K562 (cell line): ENCODE results near the gene SDR42E2. TPM values are rescaled to one million over a fixed set of nuclear protein-coding genes. Genes with fewer than 3 reads are reported as not detected.

Source experiments
- CBFA2T2 ChIP-seq: fragments of 450-650 bp; conservative IDR thresholded peaks from 2 replicates; pipeline ENCODE4 v1.6.1; 2017; ENCODE audit warnings: mild to moderate bottlenecking
- CEBPB ChIP-seq: fragments of 450-650 bp; IDR thresholded peaks from 2 replicates; pipeline ENCODE4 v1.6.1; 2016; ENCODE audit warnings: missing genetic modification characterization, missing compliant biosample characterization
- CHD4 ChIP-seq: fragments of 200-600 bp; sonication (generic); IDR thresholded peaks from 3 replicates; pipeline ENCODE4 v1.6.1; 2012; ENCODE audit warnings: low read depth, mild to moderate bottlenecking, mixed read lengths, low read length, inconsistent platforms; ENCODE audit not compliant: insufficient read depth, insufficient replicate concordance, poor library complexity, severe bottlenecking
- GATAD2A ChIP-seq: fragments of 450-650 bp; IDR thresholded peaks from 2 replicates; pipeline ENCODE4 v1.6.1; 2017
- HMG20A ChIP-seq: fragments of 450-650 bp; formaldehyde crosslinking; conservative IDR thresholded peaks from 2 replicates; pipeline ENCODE4 v1.4.0; 2020; ENCODE audit warnings: mild to moderate bottlenecking, mixed read lengths
- IRF2 ChIP-seq: sonication (generic); formaldehyde crosslinking; IDR thresholded peaks from 2 replicates; pipeline ENCODE4 v1.8.1; 2022; ENCODE audit warnings: mild to moderate bottlenecking, missing genetic modification reagents
- POLR3G ChIP-seq: IDR thresholded peaks from 2 replicates; pipeline ENCODE4 v1.6.1; 2011; ENCODE audit not compliant: insufficient read length, insufficient replicate concordance; ENCODE audit errors: extremely low read depth
- RAD51 ChIP-seq: fragments of 450-650 bp; IDR thresholded peaks from 2 replicates; pipeline ENCODE4 v1.7.1; 2016; ENCODE audit warnings: low read depth, mild to moderate bottlenecking, borderline replicate concordance
- SNRNP70 ChIP-seq: fragments of 200-400 bp; formaldehyde crosslinking; optimal IDR thresholded peaks from 2 replicates; pipeline ENCODE3; 2017; ENCODE audit warnings: low read depth, low read length
- TOE1 ChIP-seq, 2 experiments: fragments of 450-650 bp in 1 of 2; sonication (generic) in 1 of 2; formaldehyde crosslinking in 1 of 2; IDR thresholded peaks; 2 replicates each; pipeline versions ENCODE4 v1.7.1 to v1.8.0; 2016 to 2022; ENCODE audit warnings: borderline replicate concordance in 2 of 2, mild to moderate bottlenecking in 2 of 2, antibody characterized with exemption in 1 of 2, inconsistent platforms in 1 of 2, low read depth in 1 of 2, missing genetic modification reagents in 1 of 2, moderate library complexity in 1 of 2
- ZNF431 ChIP-seq: sonication (generic); formaldehyde crosslinking; IDR thresholded peaks from 2 replicates; pipeline ENCODE4 v1.8.0; 2022; ENCODE audit warnings: mild to moderate bottlenecking, missing genetic modification reagents
- ZNF507 ChIP-seq: conservative IDR thresholded peaks from 2 replicates; pipeline ENCODE4 v1.6.1; 2017; ENCODE audit warnings: missing genetic modification characterization, missing compliant biosample characterization
- polyA plus RNA-seq, 8 experiments: library from polyadenylated mRNA; depleted of rRNA in 4 of 8; stranded (reverse) in 5 of 8; unstranded in 3 of 8; fragments of >200 nt; fragmentation: Nextera tagmentation in 2 of 8; fragmentation: Illumina TruSeq in 1 of 8; extraction: Ambion mirVana in 2 of 8; extraction: Trizol in 1 of 8; gene quantifications; 2 replicates each; pipeline versions ENCODE4 v1.2.1 to v1.2.3, GENCODE V29; 2011 to 2014; ENCODE audit warnings: inconsistent platforms in 1 of 8, missing spikeins in 1 of 8
- total RNA-seq, 7 experiments: library from RNA; depleted of rRNA in 6 of 7; stranded (reverse); fragments of >200 nt in 6 of 7; fragmentation: Illumina TruSeq in 2 of 7; extraction: Trizol in 2 of 7; gene quantifications; 2 replicates each; pipeline versions ENCODE4 v1.2.1 to v1.2.3, GENCODE V29; 2011 to 2021; ENCODE audit warnings: low replicate concordance in 1 of 7
- TF ChIP-seq, protein P1 (sequence below): sonication (generic); formaldehyde crosslinking; IDR thresholded peaks from 2 replicates; pipeline ENCODE4 v1.8.0; 2023; ENCODE audit warnings: mild to moderate bottlenecking, missing genetic modification reagents
- TF ChIP-seq, protein P2 (sequence below), 2 experiments: IDR thresholded peaks in 1 of 2; conservative IDR thresholded peaks in 1 of 2; 2 replicates each; pipeline ENCODE4 v1.6.1; 2016; ENCODE audit warnings: low read depth in 2 of 2, mild to moderate bottlenecking in 1 of 2, missing compliant biosample characterization in 1 of 2, missing genetic modification characterization in 1 of 2, moderate library complexity in 1 of 2
- TF ChIP-seq, protein P3 (sequence below): sonication (generic); formaldehyde crosslinking; IDR thresholded peaks from 2 replicates; pipeline ENCODE4 v1.5.0; 2020; ENCODE audit warnings: missing genetic modification reagents
- TF ChIP-seq, protein P4 (sequence below): fragments of 250-450 bp; sonication (Bioruptor Pico); IDR thresholded peaks from 2 replicates; pipeline ENCODE4 v1.8.0; 2022; ENCODE audit warnings: moderate library complexity, mild to moderate bottlenecking, inconsistent platforms
- TF ChIP-seq, protein P5 (sequence below): fragments of 450-650 bp; IDR thresholded peaks from 2 replicates; pipeline ENCODE4 v1.6.1; 2016

The SDR42E2 gene
- total and polyA plus RNA-seq, 9 of the 15 experiments (the other 6 are each of a cell fraction or from before 2014, with no cell fraction given) = 0.03 to 0.07 (median 0.04) TPM; not detected in 4

DNA sequence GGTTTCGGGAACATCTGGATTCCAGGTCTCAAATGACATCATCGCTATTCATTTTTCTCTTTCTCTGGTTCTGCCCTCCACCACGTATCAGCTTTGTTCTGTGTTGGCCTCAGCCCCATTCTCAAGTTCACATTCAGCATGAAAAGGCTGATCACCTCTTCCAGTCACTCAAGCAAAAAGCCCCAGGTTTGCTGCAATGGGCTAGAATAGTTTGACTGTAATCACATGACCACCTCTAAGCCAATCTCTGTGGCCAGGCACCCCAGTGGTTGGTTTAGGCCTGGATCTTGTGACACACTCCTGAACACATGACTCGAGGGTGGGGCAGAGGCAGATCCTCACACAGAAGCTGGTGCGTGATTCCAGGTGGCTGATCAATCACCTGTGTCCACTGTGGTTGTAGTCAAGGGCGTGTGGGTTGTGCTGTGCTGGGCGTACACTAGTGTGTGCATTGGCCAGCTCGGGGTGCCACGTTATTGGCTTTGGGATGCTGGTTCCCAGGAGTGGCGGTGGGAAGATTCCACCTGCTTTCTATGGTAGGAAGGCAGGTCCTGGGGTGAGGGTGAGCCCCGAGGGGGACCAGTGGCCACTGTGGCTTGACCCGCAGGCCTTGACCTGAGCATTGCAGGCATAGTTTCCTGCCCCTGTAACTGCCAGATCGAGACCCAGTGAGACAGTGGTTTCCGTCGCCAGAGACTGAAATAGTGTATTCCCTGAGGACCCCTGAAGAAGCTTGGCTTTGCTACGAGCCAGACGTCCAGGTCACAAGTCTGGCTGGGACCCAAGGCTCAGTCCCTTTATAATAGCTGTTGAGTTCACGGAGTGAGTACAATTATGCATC, 55.8 kb downstream of the SDR42E2 start (continued):
- TF ChIP-seq, protein P1, sequence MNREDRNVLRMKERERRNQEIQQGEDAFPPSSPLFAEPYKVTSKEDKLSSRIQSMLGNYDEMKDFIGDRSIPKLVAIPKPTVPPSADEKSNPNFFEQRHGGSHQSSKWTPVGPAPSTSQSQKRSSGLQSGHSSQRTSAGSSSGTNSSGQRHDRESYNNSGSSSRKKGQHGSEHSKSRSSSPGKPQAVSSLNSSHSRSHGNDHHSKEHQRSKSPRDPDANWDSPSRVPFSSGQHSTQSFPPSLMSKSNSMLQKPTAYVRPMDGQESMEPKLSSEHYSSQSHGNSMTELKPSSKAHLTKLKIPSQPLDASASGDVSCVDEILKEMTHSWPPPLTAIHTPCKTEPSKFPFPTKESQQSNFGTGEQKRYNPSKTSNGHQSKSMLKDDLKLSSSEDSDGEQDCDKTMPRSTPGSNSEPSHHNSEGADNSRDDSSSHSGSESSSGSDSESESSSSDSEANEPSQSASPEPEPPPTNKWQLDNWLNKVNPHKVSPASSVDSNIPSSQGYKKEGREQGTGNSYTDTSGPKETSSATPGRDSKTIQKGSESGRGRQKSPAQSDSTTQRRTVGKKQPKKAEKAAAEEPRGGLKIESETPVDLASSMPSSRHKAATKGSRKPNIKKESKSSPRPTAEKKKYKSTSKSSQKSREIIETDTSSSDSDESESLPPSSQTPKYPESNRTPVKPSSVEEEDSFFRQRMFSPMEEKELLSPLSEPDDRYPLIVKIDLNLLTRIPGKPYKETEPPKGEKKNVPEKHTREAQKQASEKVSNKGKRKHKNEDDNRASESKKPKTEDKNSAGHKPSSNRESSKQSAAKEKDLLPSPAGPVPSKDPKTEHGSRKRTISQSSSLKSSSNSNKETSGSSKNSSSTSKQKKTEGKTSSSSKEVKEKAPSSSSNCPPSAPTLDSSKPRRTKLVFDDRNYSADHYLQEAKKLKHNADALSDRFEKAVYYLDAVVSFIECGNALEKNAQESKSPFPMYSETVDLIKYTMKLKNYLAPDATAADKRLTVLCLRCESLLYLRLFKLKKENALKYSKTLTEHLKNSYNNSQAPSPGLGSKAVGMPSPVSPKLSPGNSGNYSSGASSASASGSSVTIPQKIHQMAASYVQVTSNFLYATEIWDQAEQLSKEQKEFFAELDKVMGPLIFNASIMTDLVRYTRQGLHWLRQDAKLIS (CRISPR knock-in tag) = no peak
- TF ChIP-seq, protein P2, sequence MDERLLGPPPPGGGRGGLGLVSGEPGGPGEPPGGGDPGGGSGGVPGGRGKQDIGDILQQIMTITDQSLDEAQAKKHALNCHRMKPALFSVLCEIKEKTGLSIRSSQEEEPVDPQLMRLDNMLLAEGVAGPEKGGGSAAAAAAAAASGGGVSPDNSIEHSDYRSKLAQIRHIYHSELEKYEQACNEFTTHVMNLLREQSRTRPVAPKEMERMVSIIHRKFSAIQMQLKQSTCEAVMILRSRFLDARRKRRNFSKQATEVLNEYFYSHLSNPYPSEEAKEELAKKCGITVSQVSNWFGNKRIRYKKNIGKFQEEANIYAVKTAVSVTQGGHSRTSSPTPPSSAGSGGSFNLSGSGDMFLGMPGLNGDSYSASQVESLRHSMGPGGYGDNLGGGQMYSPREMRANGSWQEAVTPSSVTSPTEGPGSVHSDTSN (CRISPR knock-in tag; IDR thresholded peaks at IDR 0.05; ENCODE audit: low read depth) = no peak
- TF ChIP-seq, protein P2 (tag; conservative IDR thresholded peaks at IDR 0.05; ENCODE audit: low read depth) = no peak
- TF ChIP-seq, protein P3, sequence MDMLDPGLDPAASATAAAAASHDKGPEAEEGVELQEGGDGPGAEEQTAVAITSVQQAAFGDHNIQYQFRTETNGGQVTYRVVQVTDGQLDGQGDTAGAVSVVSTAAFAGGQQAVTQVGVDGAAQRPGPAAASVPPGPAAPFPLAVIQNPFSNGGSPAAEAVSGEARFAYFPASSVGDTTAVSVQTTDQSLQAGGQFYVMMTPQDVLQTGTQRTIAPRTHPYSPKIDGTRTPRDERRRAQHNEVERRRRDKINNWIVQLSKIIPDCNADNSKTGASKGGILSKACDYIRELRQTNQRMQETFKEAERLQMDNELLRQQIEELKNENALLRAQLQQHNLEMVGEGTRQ (CRISPR knock-in tag) = peak; percentile 80
- TF ChIP-seq TOE1 (IDR thresholded peaks at IDR 0.05; ENCODE audit: borderline replicate concordance) = peak; percentile 95
- TF ChIP-seq TOE1 (CRISPR knock-in tag; IDR thresholded peaks at IDR 0.05; ENCODE audit: borderline replicate concordance, low read depth) = no peak
- no peak for TF ChIP-seq POLR3G
- TF ChIP-seq CHD4 = no peak
- TF ChIP-seq RAD51 = peak; percentile 90
- no peak for TF ChIP-seq ZNF507
- no peak for TF ChIP-seq IRF2 (CRISPR knock-in tag)
- no peak for TF ChIP-seq HMG20A
- TF ChIP-seq, protein P4, sequence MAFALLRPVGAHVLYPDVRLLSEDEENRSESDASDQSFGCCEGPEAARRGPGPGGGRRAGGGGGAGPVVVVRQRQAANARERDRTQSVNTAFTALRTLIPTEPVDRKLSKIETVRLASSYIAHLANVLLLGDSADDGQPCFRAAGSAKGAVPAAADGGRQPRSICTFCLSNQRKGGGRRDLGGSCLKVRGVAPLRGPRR = no peak
- peak; percentile 62 for TF ChIP-seq CBFA2T2
- TF ChIP-seq, protein P5, sequence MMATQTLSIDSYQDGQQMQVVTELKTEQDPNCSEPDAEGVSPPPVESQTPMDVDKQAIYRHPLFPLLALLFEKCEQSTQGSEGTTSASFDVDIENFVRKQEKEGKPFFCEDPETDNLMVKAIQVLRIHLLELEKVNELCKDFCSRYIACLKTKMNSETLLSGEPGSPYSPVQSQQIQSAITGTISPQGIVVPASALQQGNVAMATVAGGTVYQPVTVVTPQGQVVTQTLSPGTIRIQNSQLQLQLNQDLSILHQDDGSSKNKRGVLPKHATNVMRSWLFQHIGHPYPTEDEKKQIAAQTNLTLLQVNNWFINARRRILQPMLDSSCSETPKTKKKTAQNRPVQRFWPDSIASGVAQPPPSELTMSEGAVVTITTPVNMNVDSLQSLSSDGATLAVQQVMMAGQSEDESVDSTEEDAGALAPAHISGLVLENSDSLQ = peak; percentile 51
- no peak for TF ChIP-seq GATAD2A
- no peak for TF ChIP-seq SNRNP70
- TF ChIP-seq ZNF431 = no peak
- peak; percentile 22; the same call in 1 of the 2 replicates for TF ChIP-seq CEBPB (tag)
